B cell (primary cell): Measurements from ENCODE around the gene SPATA7. TPM values are rescaled to one million over a fixed set of nuclear protein-coding genes. Genes with fewer than 3 reads are reported as not detected.

Experiments
- ATAC-seq: fragments of 200-7000 bp; cut with Tn5 transposase; one replicate; pipeline ENCODE4 v1.10.0; 2021; ENCODE audit warnings: low read depth, mild to moderate bottlenecking, moderate number of reproducible peaks, moderate library complexity
- CTCF ChIA-PET: fragments of 350-600 bp; sonication (Branson Sonifier 250); formaldehyde crosslinking; loops from one replicate; lab custom pipeline; 2021; ENCODE audit warnings: antibody characterized with exemption, inconsistent platforms; lab: Charles Lee
- POLR2A ChIA-PET: fragments of 350-600 bp; sonication (Branson Sonifier 250); formaldehyde crosslinking; loops from one replicate; lab custom pipeline; 2021; ENCODE audit warnings: antibody characterized with exemption; lab: Charles Lee
- DNase-seq: peaks from one replicate; pipeline ENCODE4 v3.0.0; 2013
- H2AFZ ChIP-seq: 2 replicates; pipeline ENCODE4 v1.6.1; 2012; ENCODE audit warnings: mild to moderate bottlenecking, low read depth, low read length; ENCODE audit not compliant: insufficient read depth, poor library complexity, severe bottlenecking
- H3K27ac ChIP-seq, 2 donors: 1 replicate in 1 of 2; 2 replicates in 1 of 2; pipeline ENCODE4 v1.5.1; 2012 to 2013; ENCODE audit warnings: low read length in 2 of 2, mild to moderate bottlenecking in 2 of 2, moderate library complexity in 1 of 2
- H3K27me3 ChIP-seq, 4 experiments: fragments of 200-600 bp in 1 of 4; sonication (generic) in 1 of 4; replicated peaks in 1 of 4; 1 replicate in 2 of 4; 2 replicates in 2 of 4; pipeline versions ENCODE4 v1.6.1 to v1.7.0; 2013 to 2016; ENCODE audit warnings: low read length in 3 of 4, mild to moderate bottlenecking in 2 of 4, mixed read lengths in 1 of 4, moderate library complexity in 1 of 4; ENCODE audit not compliant: insufficient read depth in 4 of 4, control insufficient read depth in 3 of 4; ENCODE audit errors: control extremely low read depth in 1 of 4
- H3K36me3 ChIP-seq, 2 experiments: replicated peaks in 1 of 2; 1 replicate in 1 of 2; 2 replicates in 1 of 2; pipeline versions ENCODE4 v1.6.1 to v1.7.1; 2013; ENCODE audit warnings: low read length in 1 of 2; ENCODE audit not compliant: insufficient read depth in 2 of 2, control insufficient read depth in 1 of 2; ENCODE audit errors: control extremely low read depth in 1 of 2, extremely low read depth in 1 of 2
- H3K4me1 ChIP-seq, 2 donors: fragments of 200-600 bp in 1 of 2; sonication (generic) in 1 of 2; 1 replicate in 1 of 2; 2 replicates in 1 of 2; pipeline versions ENCODE4 v1.5.1 to v1.6.1; 2013 to 2017; ENCODE audit warnings: low read length in 2 of 2; ENCODE audit not compliant: control insufficient read depth in 2 of 2, insufficient read depth in 2 of 2
- H3K4me2 ChIP-seq: replicated peaks from 2 replicates; pipeline ENCODE3; 2012; ENCODE audit warnings: mild to moderate bottlenecking, low read depth, low read length; ENCODE audit not compliant: poor library complexity, severe bottlenecking
- H3K4me3 ChIP-seq, 5 experiments: fragments of 200-600 bp in 1 of 5; sonication (generic) in 1 of 5; 1 replicate in 3 of 5; 2 replicates in 2 of 5; pipeline versions ENCODE4 v1.5.1 to v1.7.0; 2011 to 2016; ENCODE audit warnings: low read length in 4 of 5, mild to moderate bottlenecking in 4 of 5, low read depth in 2 of 5, control low read depth in 1 of 5, moderate library complexity in 1 of 5; ENCODE audit not compliant: insufficient read depth in 1 of 5; ENCODE audit errors: control extremely low read depth in 1 of 5, extremely low read depth in 1 of 5
- H3K79me2 ChIP-seq: fragments of 200-600 bp; sonication (generic); one replicate; pipeline ENCODE4 v1.6.0; 2016; ENCODE audit warnings: low read length; ENCODE audit not compliant: control insufficient read depth, insufficient read depth
- H3K9ac ChIP-seq: fragments of 200-600 bp; sonication (generic); 2 replicates; pipeline ENCODE4 v1.6.1; 2017; ENCODE audit warnings: mild to moderate bottlenecking, low read length, moderate library complexity
- H3K9me3 ChIP-seq, 3 donors: one replicate each; pipeline versions ENCODE4 v1.6.1 to v1.7.1; 2013; ENCODE audit warnings: low read length in 2 of 3; ENCODE audit not compliant: control insufficient read depth in 2 of 3, insufficient read depth in 1 of 3; ENCODE audit errors: control extremely low read depth in 1 of 3
- H4K20me1 ChIP-seq: 2 replicates; pipeline ENCODE4 v1.6.0; 2012; ENCODE audit warnings: mild to moderate bottlenecking, low read length; ENCODE audit not compliant: insufficient read depth, control insufficient read depth, poor library complexity, severe bottlenecking
- H3K27ac Mint-ChIP-seq: one replicate; pipeline ENCODE4 v1.8.0; 2021; ENCODE audit warnings: mixed read lengths
- H3K27me3 Mint-ChIP-seq: one replicate; pipeline ENCODE4 v1.8.0; 2021; ENCODE audit warnings: mixed read lengths
- H3K4me1 Mint-ChIP-seq: one replicate; pipeline ENCODE4 v1.8.0; 2021; ENCODE audit warnings: mixed read lengths
- H3K4me3 Mint-ChIP-seq: one replicate; pipeline ENCODE4 v1.8.0; 2021; ENCODE audit warnings: mixed read lengths
- H3K9me3 Mint-ChIP-seq: one replicate; pipeline ENCODE4 v1.8.0; 2022; ENCODE audit warnings: mixed read lengths; ENCODE audit not compliant: insufficient read depth
- EZH2 ChIP-seq: IDR thresholded peaks from 2 replicates; pipeline ENCODE4 v1.6.1; 2012; ENCODE audit warnings: borderline replicate concordance, low read depth, mild to moderate bottlenecking, moderate library complexity, low read length; ENCODE audit not compliant: insufficient read depth, poor library complexity, severe bottlenecking
- WGBS: methylation state at CpG from one replicate; pipeline ENCODE4 v1.1.5; 2013; ENCODE audit warnings: missing lambda C conversion rate; ENCODE audit not compliant: insufficient coverage; 5-methylcytosine and 5-hydroxymethylcytosine counted together
- intact Hi-C: fragments of 100-400 bp; cut with micrococcal nuclease; formaldehyde crosslinking; loops from one replicate; pipeline ENCODE4 v1.10.0; 2022
- polyA plus RNA-seq: library from polyadenylated mRNA; depleted of rRNA; stranded (reverse); fragments of >200 nt; gene quantifications from 2 replicates; pipeline ENCODE4 v1.2.3, GENCODE V29; 2012
- total RNA-seq, 2 donors: library from RNA; stranded (reverse); fragments of 120-200 nt in 1 of 2; gene quantifications; 1 replicate in 1 of 2; 2 replicates in 1 of 2; pipeline versions ENCODE4 v1.2.3 to v1.2.4, GENCODE V29; 2013 to 2022
- TF ChIP-seq, protein P1 (sequence below): fragments of 200-600 bp; IDR thresholded peaks from one replicate; pipeline ENCODE4 v1.8.0; 2022; ENCODE audit warnings: antibody characterized with exemption, mild to moderate bottlenecking

The SPATA7 gene
- total and polyA plus RNA-seq, 2 donors (not counting 1 experiment from before 2014, with no cell fraction given), result 0.86 to 3.2 TPM

DNA sequence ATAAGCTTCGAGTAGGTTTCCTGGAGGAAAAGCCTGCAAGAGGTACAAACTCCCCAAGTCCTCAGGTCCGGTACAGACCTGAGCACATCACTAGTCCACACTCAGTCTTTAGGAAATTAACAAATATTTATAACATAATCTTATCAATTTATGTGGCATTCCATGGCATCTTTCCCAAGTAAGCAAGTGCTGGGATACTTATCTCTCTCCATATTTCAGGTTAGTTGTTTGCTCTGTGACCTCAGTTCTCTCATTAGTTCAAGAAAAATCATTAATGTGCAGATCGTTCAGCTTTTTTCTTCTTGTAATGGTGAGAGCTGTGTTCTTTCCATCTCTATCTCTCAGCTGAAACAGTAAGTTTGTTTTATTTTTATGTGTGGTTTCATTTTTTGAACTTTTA lies 34.7 kb downstream of the SPATA7 start:
- Histone ChIP-seq H3K79me2 (no peaks in the 10 kb centered on the region), H3K27ac (no peak overlapping the region), H2AFZ (no peak overlapping the region), H3K9ac (no peak overlapping the region), H3K4me1 (no peaks in the 10 kb centered on the region), H3K4me3 (no peak overlapping the region), H3K36me3 (no peaks in the 10 kb centered on the region), H4K20me1 (no peaks in the 10 kb centered on the region), H3K9me3 (peaks cover 0 to 12% (median 8%) of the 10 kb centered on the region in 3 donors), H3K4me2 (no peak overlapping the region), H3K27me3 (no peaks in the 10 kb centered on the region)
- no peak overlapping the region for H3K27ac Mint-ChIP-seq
- no peaks in the 10 kb centered on the region for H3K4me1 Mint-ChIP-seq
- peaks cover 12% of the 10 kb centered on the region for H3K9me3 Mint-ChIP-seq
- no peak for TF ChIP-seq EZH2
- TF ChIP-seq, protein P1, sequence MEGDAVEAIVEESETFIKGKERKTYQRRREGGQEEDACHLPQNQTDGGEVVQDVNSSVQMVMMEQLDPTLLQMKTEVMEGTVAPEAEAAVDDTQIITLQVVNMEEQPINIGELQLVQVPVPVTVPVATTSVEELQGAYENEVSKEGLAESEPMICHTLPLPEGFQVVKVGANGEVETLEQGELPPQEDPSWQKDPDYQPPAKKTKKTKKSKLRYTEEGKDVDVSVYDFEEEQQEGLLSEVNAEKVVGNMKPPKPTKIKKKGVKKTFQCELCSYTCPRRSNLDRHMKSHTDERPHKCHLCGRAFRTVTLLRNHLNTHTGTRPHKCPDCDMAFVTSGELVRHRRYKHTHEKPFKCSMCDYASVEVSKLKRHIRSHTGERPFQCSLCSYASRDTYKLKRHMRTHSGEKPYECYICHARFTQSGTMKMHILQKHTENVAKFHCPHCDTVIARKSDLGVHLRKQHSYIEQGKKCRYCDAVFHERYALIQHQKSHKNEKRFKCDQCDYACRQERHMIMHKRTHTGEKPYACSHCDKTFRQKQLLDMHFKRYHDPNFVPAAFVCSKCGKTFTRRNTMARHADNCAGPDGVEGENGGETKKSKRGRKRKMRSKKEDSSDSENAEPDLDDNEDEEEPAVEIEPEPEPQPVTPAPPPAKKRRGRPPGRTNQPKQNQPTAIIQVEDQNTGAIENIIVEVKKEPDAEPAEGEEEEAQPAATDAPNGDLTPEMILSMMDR, result no peak
- no CpG with 5 or more reads among the region's 3 CpGs for WGBS
- POLR2A ChIA-PET, result no interaction called here
- no peak for ATAC-seq
- CTCF ChIA-PET, result no interaction called here
- no peak for DNase-seq
- intact Hi-C loops, result no loop called here
- H3K4me3 Mint-ChIP-seq, result no peak overlapping the region
- H3K27me3 Mint-ChIP-seq, result no peaks in the 10 kb centered on the region

DNA sequence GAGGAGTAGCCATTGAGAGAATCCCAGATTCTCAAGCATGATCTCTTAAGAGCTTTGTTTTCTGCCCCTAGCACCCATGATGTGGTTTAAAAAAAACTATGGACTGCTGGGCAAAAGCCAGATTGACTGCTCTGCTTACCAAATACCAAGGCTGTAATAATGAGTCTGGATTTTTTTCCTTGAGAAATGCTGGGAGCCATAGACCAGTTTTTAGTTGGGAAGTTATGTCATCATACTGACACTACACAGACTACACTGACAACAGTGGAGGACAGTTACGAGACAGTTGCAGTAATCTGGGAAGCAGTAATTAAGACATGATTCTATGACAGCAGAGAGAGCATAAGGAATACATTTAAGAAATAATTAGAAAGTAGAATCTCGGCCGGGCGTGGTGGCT lies 35.8 kb downstream of the SPATA7 start:
- H3K9ac ChIP-seq, result no peak overlapping the region
- no peaks in the 10 kb centered on the region for H3K79me2 ChIP-seq
- Mint-ChIP-seq H3K4me3 (no peak overlapping the region), H3K27me3 (no peaks in the 10 kb centered on the region), H3K9me3 (peaks cover 7% of the 10 kb centered on the region), H3K4me1 (no peaks in the 10 kb centered on the region), H3K27ac (no peak overlapping the region)
- H4K20me1 ChIP-seq, result no peaks in the 10 kb centered on the region
- H3K4me2 ChIP-seq, result no peak overlapping the region
- H2AFZ ChIP-seq, result no peak overlapping the region
- WGBS, result 100% methylated on average over 1 of the region's 4 CpGs
- H3K36me3 ChIP-seq, result no peaks in the 10 kb centered on the region
- no peak overlapping the region for H3K4me3 ChIP-seq
- H3K9me3 ChIP-seq, result peaks cover 0 to 8% (median 8%) of the 10 kb centered on the region in 3 donors
- DNase-seq, result no peak
- ChIA-PET POLR2A (no interaction called here), CTCF (no interaction called here)
- intact Hi-C loops, result no loop called here
- TF ChIP-seq EZH2, result no peak
- TF ChIP-seq, protein P1, result no peak
- no peaks in the 10 kb centered on the region for H3K4me1 ChIP-seq
- H3K27ac ChIP-seq, result no peak overlapping the region
- H3K27me3 ChIP-seq, result no peaks in the 10 kb centered on the region
- no peak for ATAC-seq
